ENCODE results near the gene NACC2.
A peak's percentile ranks its signal among the peaks of the same experiment; 100 is the strongest.
"Not testable (repeated sequence)": the region's sequence is repeated elsewhere in the genome, so short reads cannot be mapped to it uniquely, and the experiment has no call there.

Gene NACC2

GRCh38 chr9:136115641-136116359, 20.7 kb upstream of the NACC2 start:
- in situ Hi-C loops (cut with HindIII; ENCODE audit: low pct_ligation_motif_present, low pct_unique_long_range_greater_than_20kb, low sequenced_read_pairs): no loop called here
- no peak for DNase-seq

- in situ Hi-C loops (cut with HindIII; ENCODE audit: low pct_ligation_motif_present, low pct_unique_long_range_greater_than_20kb, low sequenced_read_pairs): no loop called here
Observed at GRCh38 chr9:136115206-136115605, 20.1 kb upstream of the NACC2 start.

GRCh38 chr9:136114610-136115009, 19.5 kb upstream of the NACC2 start:
- DNase-seq: no peak
- in situ Hi-C loops (cut with HindIII; ENCODE audit: low pct_ligation_motif_present, low pct_unique_long_range_greater_than_20kb, low sequenced_read_pairs): no loop called here

More at GRCh38 chr9:136115206-136115605, 20.1 kb upstream of the NACC2 start:
- DNase-seq: no peak

- no peak for DNase-seq
- in situ Hi-C loops (cut with HindIII; ENCODE audit: low pct_ligation_motif_present, low pct_unique_long_range_greater_than_20kb, low sequenced_read_pairs): no loop called here
Observed at GRCh38 chr9:136112541-136112940, 17.5 kb upstream of the NACC2 start.

- no peak for DNase-seq
- in situ Hi-C loops (cut with HindIII; ENCODE audit: low pct_ligation_motif_present, low pct_unique_long_range_greater_than_20kb, low sequenced_read_pairs): no loop called here
Observed at GRCh38 chr9:136111910-136112309, 16.8 kb upstream of the NACC2 start.

- in situ Hi-C loops (cut with HindIII; ENCODE audit: low pct_ligation_motif_present, low pct_unique_long_range_greater_than_20kb, low sequenced_read_pairs): no loop called here
- no peak for DNase-seq
Observed at GRCh38 chr9:136111190-136111589, 16.1 kb upstream of the NACC2 start.

- in situ Hi-C loops (cut with HindIII; ENCODE audit: low pct_ligation_motif_present, low pct_unique_long_range_greater_than_20kb, low sequenced_read_pairs): no loop called here
- DNase-seq: peak; percentile 30
Observed at GRCh38 chr9:136110082-136111061, 15.3 kb upstream of the NACC2 start.

- DNase-seq: peak; percentile 88
- in situ Hi-C loops (cut with HindIII; ENCODE audit: low pct_ligation_motif_present, low pct_unique_long_range_greater_than_20kb, low sequenced_read_pairs): no loop called here
Observed at GRCh38 chr9:136109351-136110081, 14.4 kb upstream of the NACC2 start.

- in situ Hi-C loops (cut with HindIII; ENCODE audit: low pct_ligation_motif_present, low pct_unique_long_range_greater_than_20kb, low sequenced_read_pairs): no loop called here
- no peak for DNase-seq
Observed at GRCh38 chr9:136108648-136109266, 13.7 kb upstream of the NACC2 start.

- DNase-seq: no peak
- in situ Hi-C loops (cut with HindIII; ENCODE audit: low pct_ligation_motif_present, low pct_unique_long_range_greater_than_20kb, low sequenced_read_pairs): no loop called here
Observed at GRCh38 chr9:136107953-136108647, 13.0 kb upstream of the NACC2 start.

- no peak for DNase-seq
- in situ Hi-C loops (cut with HindIII; ENCODE audit: low pct_ligation_motif_present, low pct_unique_long_range_greater_than_20kb, low sequenced_read_pairs): no loop called here
Observed at GRCh38 chr9:136107155-136107952, 12.3 kb upstream of the NACC2 start.

GRCh38 chr9:136105398-136106135, 10.5 kb upstream of the NACC2 start:
- in situ Hi-C loops (cut with HindIII; ENCODE audit: low pct_ligation_motif_present, low pct_unique_long_range_greater_than_20kb, low sequenced_read_pairs): no loop called here
- DNase-seq: no peak

GRCh38 chr9:136104916-136105315, 9.8 kb upstream of the NACC2 start:
- DNase-seq: no peak
- in situ Hi-C loops (cut with HindIII; ENCODE audit: low pct_ligation_motif_present, low pct_unique_long_range_greater_than_20kb, low sequenced_read_pairs): no loop called here

GRCh38 chr9:136104488-136104800, 9.4 kb upstream of the NACC2 start:
- in situ Hi-C loops (cut with HindIII; ENCODE audit: low pct_ligation_motif_present, low pct_unique_long_range_greater_than_20kb, low sequenced_read_pairs): no loop called here
- no peak for DNase-seq

- in situ Hi-C loops (cut with HindIII; ENCODE audit: low pct_ligation_motif_present, low pct_unique_long_range_greater_than_20kb, low sequenced_read_pairs): no loop called here
- DNase-seq: no peak
Observed at GRCh38 chr9:136103651-136104487, 8.8 kb upstream of the NACC2 start.

GRCh38 chr9:136101615-136102074, 6.6 kb upstream of the NACC2 start:
- DNase-seq; in situ Hi-C loops (cut with HindIII; ENCODE audit: low pct_ligation_motif_present, low pct_unique_long_range_greater_than_20kb, low sequenced_read_pairs): not testable (repeated sequence)

Data from ACHN (cell line).